Thymus (tissue), 11 donors: ENCODE results near the gene POFUT2. TPM values are rescaled to one million over a fixed set of nuclear protein-coding genes. Genes with fewer than 3 reads are reported as not detected.
"Not testable (repeated sequence)": the region's sequence is repeated elsewhere in the genome, so short reads cannot be mapped to it uniquely, and the experiment has no call there.

Experiments used
- DNase-seq, 9 donors: peaks; one replicate each; pipeline ENCODE4 v3.0.0-alpha.2; 2013; ENCODE audit warnings: low spot score in 9 of 9, low read depth in 6 of 9, missing footprints in 1 of 9
- H3K27ac ChIP-seq, 2 donors: one replicate each; pipeline ENCODE4 v1.5.1; 2013; ENCODE audit warnings: control low read depth in 1 of 2, low read depth in 1 of 2, low read length in 1 of 2, mild to moderate bottlenecking in 1 of 2, moderate library complexity in 1 of 2
- H3K27me3 ChIP-seq, 2 donors: one replicate each; pipeline ENCODE4 v1.5.1; 2013; ENCODE audit warnings: low read length in 1 of 2; ENCODE audit not compliant: control insufficient read depth in 2 of 2, insufficient read depth in 1 of 2
- H3K36me3 ChIP-seq, 2 donors: one replicate each; pipeline ENCODE4 v1.5.1; 2013; ENCODE audit warnings: low read length in 1 of 2, mild to moderate bottlenecking in 1 of 2, moderate library complexity in 1 of 2; ENCODE audit not compliant: control insufficient read depth in 2 of 2, insufficient read depth in 2 of 2
- H3K4me1 ChIP-seq, 2 donors: one replicate each; pipeline ENCODE4 v1.5.1; 2013; ENCODE audit warnings: low read length in 2 of 2; ENCODE audit not compliant: control insufficient read depth in 2 of 2, insufficient read depth in 2 of 2
- H3K4me3 ChIP-seq, 2 donors: one replicate each; pipeline ENCODE4 v1.5.1; 2013; ENCODE audit warnings: low read length in 2 of 2, control low read depth in 1 of 2, mild to moderate bottlenecking in 1 of 2
- H3K9me3 ChIP-seq, 2 donors: one replicate each; pipeline ENCODE4 v1.5.1; 2013; ENCODE audit warnings: low read length in 1 of 2, mild to moderate bottlenecking in 1 of 2; ENCODE audit not compliant: control insufficient read depth in 2 of 2, insufficient read depth in 1 of 2
- WGBS: extraction: QIAGEN DNeasy Blood & Tissue Kit; methylation state at CpG from one replicate; pipeline ENCODE4 v1.1.7; 2013; 5-methylcytosine and 5-hydroxymethylcytosine counted together
- polyA plus RNA-seq: library from polyadenylated mRNA; stranded (reverse); fragments of 200-250 nt; gene quantifications from one replicate; pipeline ENCODE4 v1.2.3, GENCODE V29; 2013
- total RNA-seq: library from RNA; stranded (reverse); fragments of 120-200 nt; gene quantifications from one replicate; pipeline ENCODE4 v1.2.4, GENCODE V29; 2013
- donor health status: healthy.

The POFUT2 gene
- total and polyA plus RNA-seq, 2 donors: 5.7 to 31.9 TPM

DNA sequence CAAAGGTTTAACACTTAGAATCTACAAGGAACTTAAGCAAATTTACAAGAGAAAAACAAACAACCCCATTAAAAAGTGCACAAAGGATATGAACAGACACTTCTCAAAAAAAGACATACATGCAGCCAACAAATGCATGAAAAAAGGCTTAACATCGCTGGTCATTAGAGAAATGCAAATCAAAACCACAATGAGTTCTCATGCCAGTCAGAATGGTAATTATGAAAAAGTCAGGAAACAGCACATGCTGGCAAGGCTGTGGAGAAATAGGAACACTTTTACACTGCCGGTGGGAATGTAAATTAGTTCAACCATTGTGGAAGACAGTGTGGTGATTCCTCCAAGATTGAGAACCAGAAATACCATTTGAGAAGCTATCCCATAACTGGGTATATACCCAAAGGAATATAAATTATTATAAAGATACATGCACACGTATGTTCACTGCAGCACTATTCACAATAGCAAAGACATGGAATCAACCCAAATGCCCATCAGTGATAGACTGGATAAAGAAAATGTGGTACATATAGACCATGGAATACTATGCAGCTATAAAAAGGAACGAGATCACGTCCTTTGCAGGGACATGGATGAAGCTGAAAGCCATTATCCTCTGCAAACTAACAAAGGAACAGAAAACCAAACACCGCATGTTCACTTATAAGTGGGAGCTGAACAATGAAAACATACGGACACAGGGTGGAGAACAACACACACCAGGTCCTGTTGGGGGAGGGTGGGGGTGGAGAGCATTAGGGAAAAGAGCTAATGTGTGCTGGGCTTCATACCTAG lies 28.2 kb upstream of the POFUT2 start:
- not testable (repeated sequence) for H3K4me3 ChIP-seq, H3K27me3 ChIP-seq, H3K4me1 ChIP-seq, H3K9me3 ChIP-seq, H3K36me3 ChIP-seq, DNase-seq, H3K27ac ChIP-seq
- 49% methylated on average over 7 of the region's 7 CpGs for WGBS

DNA sequence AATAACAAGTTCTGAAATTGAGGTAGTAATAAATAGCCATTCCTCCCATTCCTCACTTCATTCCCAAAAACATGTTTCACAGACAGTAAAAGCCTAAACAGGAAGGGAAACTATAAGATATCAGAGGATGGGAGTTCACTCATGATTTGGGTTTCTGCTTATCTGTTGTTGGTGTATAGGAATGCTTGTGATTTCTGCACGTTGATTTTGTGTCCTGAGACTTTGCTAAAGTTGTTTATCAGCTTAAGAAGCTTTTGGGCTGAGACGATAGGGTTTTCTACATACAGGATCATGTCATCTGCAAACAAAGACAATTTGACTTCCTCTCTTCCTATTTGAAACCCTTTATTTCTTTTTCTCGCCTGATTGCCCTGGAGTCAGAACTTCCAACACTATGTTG lies 26.0 kb upstream of the POFUT2 start:
- Histone ChIP-seq H3K4me1 (no peaks in the 10 kb centered on the region), H3K4me3 (no peak overlapping the region), H3K27me3 (peaks cover 0 to 5% of the 10 kb centered on the region in 2 donors), H3K9me3 (no peaks in the 10 kb centered on the region), H3K27ac (no peak overlapping the region), H3K36me3 (no peaks in the 10 kb centered on the region)
- no peak for DNase-seq
- WGBS: 88% methylated on average over 3 of the region's 3 CpGs

DNA sequence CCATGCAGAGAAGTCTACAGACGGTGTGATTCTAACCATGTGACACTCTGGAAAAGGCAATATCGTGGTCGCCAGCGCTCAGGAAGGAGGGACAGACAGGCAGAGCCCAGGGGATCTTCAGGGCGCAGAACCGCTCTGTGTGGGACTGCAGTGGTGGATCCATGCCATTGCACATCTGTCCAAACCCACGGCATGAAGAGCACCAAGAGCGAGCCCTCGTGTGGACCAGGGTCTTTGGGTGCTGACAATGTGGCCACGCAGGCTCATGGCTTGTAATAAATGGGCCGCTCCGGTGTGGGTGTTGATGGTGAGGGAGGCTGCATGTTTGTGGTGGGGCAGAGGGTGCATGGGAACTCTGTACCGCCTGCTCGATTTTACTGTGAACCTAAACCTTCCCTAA lies 25.3 kb upstream of the POFUT2 start:
- H3K9me3 ChIP-seq: no peaks in the 10 kb centered on the region
- no peak for DNase-seq
- no peak overlapping the region for H3K4me3 ChIP-seq
- H3K27me3 ChIP-seq: peaks cover 0 to 6% of the 10 kb centered on the region in 2 donors
- no peaks in the 10 kb centered on the region for H3K4me1 ChIP-seq
- 93% methylated on average over 14 of the region's 14 CpGs for WGBS
- H3K36me3 ChIP-seq: no peaks in the 10 kb centered on the region
- H3K27ac ChIP-seq: no peak overlapping the region

DNA sequence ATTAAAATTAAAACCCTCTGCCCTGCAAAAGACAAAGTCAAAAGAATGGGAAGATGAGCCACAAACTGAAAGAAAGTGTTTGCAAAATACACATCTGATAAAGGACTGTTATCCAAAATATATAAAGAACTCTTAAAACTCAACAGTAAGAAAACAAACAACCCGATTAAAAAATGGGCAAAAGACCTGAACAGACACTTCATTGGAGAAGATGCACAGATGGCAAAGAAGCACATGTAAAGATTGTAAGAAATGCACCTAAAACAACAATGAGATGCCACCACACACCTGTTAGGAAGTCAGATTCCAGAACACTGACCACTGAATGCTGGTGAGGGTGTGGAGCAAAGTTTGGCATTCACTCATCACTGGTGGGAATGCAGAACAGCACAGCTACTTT lies 24.6 kb upstream of the POFUT2 start:
- DNase-seq: no peak
- Histone ChIP-seq H3K27ac (no peak overlapping the region), H3K4me1 (no peaks in the 10 kb centered on the region), H3K9me3 (no peaks in the 10 kb centered on the region), H3K36me3 (no peaks in the 10 kb centered on the region), H3K27me3 (peaks cover 0 to 6% of the 10 kb centered on the region in 2 donors), H3K4me3 (no peak overlapping the region)
- WGBS: 100% methylated on average over 1 of the region's 1 CpG

DNA sequence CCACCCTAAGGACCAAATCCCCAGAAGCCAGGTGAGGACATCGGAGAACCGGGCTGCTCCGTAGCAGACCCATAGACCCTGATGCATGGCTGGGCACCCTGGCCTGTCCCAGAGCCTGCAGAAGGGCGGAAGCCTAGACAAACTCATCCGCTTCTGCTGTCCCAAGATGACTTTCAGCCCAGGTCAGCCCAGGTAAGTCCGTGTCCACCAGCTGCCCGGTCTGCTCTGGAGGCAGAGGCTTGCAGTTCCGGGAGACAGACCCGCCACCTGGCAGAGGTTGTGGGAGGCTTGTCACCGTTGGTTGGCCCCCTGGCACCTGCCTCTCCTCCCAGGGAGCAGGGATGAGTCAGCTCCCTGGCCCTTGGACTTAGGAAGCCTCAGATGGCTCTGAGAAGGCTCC lies 22.8 kb upstream of the POFUT2 start:
- Histone ChIP-seq H3K4me1 (no peaks in the 10 kb centered on the region), H3K36me3 (no peaks in the 10 kb centered on the region), H3K27ac (no peak overlapping the region), H3K4me3 (no peak overlapping the region), H3K27me3 (peaks cover 0 to 9% of the 10 kb centered on the region in 2 donors), H3K9me3 (no peaks in the 10 kb centered on the region)
- DNase-seq: no peak
- 91% methylated on average over 10 of the region's 10 CpGs for WGBS

DNA sequence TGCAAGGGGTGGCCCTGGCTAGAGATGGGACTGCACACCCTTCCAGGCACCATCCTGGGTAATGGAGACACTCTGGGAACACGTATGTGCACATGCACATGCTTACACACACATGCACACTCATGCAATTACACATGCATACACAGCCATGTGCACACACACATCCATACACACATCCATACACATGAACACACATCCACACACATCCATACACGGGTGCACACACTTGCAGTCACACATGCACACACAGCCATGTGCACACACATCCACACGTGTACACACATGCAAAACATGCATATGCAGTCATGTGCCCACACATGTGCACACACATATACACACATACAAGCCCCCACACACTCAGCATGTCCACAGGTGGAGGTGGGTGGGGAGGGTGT lies 22.3 kb upstream of the POFUT2 start:
- H3K27me3 ChIP-seq: peaks cover 0 to 9% of the 10 kb centered on the region in 2 donors
- no peaks in the 10 kb centered on the region for H3K9me3 ChIP-seq
- 92% methylated on average over 3 of the region's 3 CpGs for WGBS
- no peak overlapping the region for H3K4me3 ChIP-seq
- no peaks in the 10 kb centered on the region for H3K4me1 ChIP-seq
- no peak for DNase-seq
- H3K27ac ChIP-seq: no peak overlapping the region
- no peaks in the 10 kb centered on the region for H3K36me3 ChIP-seq

DNA sequence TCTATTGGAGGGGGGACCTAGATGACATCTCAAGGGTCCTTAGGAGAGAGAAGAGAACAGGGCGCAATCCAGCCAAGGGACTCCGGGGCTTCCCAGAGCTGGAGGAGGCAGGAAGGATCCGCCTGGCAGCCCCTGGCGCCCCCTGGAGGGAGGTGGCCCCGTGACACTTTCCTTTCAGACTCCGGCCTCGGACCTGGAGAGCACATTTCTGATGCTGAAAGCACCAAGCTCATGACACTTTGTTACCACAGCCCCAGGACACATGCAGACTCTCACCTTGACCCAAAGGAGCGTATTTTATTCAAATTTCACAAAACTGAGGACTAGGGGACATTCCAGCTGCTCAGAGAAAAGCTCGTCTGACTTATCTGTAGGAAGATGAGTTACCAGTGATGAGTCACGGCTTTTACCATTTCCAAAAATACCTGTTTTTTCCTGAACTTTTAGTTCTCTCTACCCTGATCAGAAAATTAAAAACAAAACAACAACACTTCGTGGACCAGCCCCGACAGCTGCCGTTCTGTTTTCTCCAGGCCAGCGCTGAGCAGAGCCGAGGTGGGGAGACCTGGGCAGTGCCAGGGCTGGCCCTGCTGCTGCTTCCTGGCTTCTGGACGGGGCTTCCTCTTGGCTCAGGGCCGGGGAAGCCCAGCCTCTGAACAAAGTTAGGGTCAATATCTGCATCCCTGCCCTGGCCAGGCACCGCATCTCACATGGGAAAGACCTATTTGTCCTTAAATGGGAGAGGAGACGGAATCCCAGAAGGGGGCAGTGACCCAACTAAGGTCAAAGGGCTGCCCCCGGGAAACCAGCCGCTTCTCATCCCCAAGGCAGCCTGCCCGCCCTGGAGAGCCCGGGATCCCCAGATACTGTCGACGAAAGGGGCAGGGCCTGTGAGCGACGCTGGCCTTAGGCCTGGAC lies 21.6 kb upstream of the POFUT2 start:
- Histone ChIP-seq H3K4me3 (no peak overlapping the region), H3K4me1 (no peaks in the 10 kb centered on the region), H3K27ac (no peak overlapping the region), H3K36me3 (no peaks in the 10 kb centered on the region), H3K9me3 (no peaks in the 10 kb centered on the region), H3K27me3 (peaks cover 0 to 9% of the 10 kb centered on the region in 2 donors)
- DNase-seq: peak in 2 of 9 donors; percentile 21 to 23
- 77% methylated on average over 27 of the region's 27 CpGs for WGBS

DNA sequence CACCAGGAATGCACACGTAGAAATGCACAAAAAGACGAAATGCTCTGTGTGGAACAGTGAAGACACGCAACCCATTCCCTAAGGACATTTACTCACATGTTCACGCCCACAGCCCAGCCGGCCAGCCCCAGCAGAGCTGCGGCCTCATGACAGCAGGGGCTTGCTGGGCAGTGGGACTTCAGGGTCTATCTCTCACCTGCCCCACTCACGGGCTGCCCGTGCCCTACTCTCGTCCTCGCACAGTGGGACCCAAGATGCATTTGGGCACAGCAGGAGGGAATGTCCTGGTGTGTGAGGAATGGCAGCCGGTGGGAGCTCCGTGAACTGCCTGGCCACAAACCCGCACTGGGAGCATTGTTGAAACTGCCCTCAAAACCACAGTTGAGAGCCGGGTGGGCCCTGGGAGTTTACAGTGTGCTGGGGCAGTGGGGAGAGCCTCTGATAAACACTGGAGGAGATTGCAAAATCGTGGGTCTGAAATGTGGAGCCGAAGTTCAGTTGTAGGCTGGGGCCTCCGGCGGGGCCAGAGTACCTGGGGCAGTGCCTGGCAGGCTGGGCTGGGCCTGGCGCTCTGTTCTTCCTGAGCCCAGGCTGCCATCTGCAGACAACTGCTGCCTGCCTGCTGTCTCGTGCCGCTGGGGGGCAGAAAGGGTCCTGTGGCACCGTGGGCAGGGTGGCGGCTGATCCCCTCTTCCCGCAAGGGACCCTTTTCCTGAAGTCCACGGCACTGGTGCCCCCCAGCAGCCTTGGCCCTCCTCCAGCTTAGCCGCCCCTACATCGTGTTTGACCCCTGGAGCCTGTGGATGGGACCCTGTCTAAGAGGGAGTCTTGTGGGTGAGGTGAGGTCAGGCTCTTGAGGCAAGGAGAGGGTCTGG lies 20.7 kb upstream of the POFUT2 start:
- WGBS: 72% methylated on average over 27 of the region's 27 CpGs
- Histone ChIP-seq H3K4me1 (no peaks in the 10 kb centered on the region), H3K9me3 (no peaks in the 10 kb centered on the region), H3K4me3 (no peak overlapping the region), H3K36me3 (no peaks in the 10 kb centered on the region), H3K27ac (no peak overlapping the region), H3K27me3 (peaks cover 0 to 9% of the 10 kb centered on the region in 2 donors)
- no peak for DNase-seq
